HUES48 (cell line): ENCODE measurements around the gene NRGN.
A peak's percentile ranks its signal among the peaks of the same experiment; 100 is the strongest.

Experiments used
- H3K27ac ChIP-seq: one replicate; pipeline ENCODE4 v1.7.0; 2013; ENCODE audit warnings: low read depth, low read length, inconsistent platforms
- H3K27me3 ChIP-seq: 2 replicates; pipeline ENCODE4 v1.6.1; 2013; ENCODE audit warnings: mild to moderate bottlenecking, low read length; ENCODE audit not compliant: control insufficient read depth, insufficient read depth
- H3K36me3 ChIP-seq: 2 replicates; pipeline ENCODE4 v1.6.1; 2013; ENCODE audit warnings: low read length; ENCODE audit not compliant: control insufficient read depth, insufficient read depth
- H3K4me1 ChIP-seq: 2 replicates; pipeline ENCODE4 v1.6.1; 2013; ENCODE audit warnings: mild to moderate bottlenecking, low read length; ENCODE audit not compliant: control insufficient read depth, insufficient read depth
- H3K4me3 ChIP-seq: 2 replicates; pipeline ENCODE4 v1.5.1; 2013; ENCODE audit warnings: mild to moderate bottlenecking, low read depth, low read length
- H3K9ac ChIP-seq: 2 replicates; pipeline ENCODE4 v1.6.1; 2013; ENCODE audit warnings: mild to moderate bottlenecking, low read depth, low read length, moderate library complexity
- H3K9me3 ChIP-seq: 2 replicates; pipeline ENCODE4 v1.6.1; 2013; ENCODE audit warnings: low read length; ENCODE audit not compliant: control insufficient read depth, insufficient read depth

The NRGN gene

GRCh38 chr11:124739479-124740276 is at the start of gene NRGN:
Gene NRGN (plus strand): TSS chr11:124739942. CDS start chr11:124740085, 143 bp downstream.
- H3K9ac ChIP-seq, result no peak within 1 kb of the TSS
- H3K27ac ChIP-seq, result no peak within 1 kb of the TSS
- peak within 1 kb of the TSS; percentile 55 for H3K4me3 ChIP-seq
- peaks cover 97% of the 10 kb centered on the region for H3K27me3 ChIP-seq
- H3K4me1 ChIP-seq, result 0 out of 2 replicates have a peak, but pooled peaks cover 2% of the 10 kb centered on the region
- no peaks in the 10 kb centered on the region for H3K9me3 ChIP-seq
- no peaks in the 10 kb centered on the region for H3K36me3 ChIP-seq

GRCh38 chr11:124693142-124693541 is 46.6 kb upstream of the NRGN start:
- H3K4me1 ChIP-seq, result no peaks in the 10 kb centered on the region
- no peaks in the 10 kb centered on the region for H3K27me3 ChIP-seq
- no peak overlapping the region for H3K4me3 ChIP-seq
- no peaks in the 10 kb centered on the region for H3K9me3 ChIP-seq
- no peak overlapping the region for H3K27ac ChIP-seq
- no peak overlapping the region for H3K9ac ChIP-seq
- H3K36me3 ChIP-seq, result no peaks in the 10 kb centered on the region

DNA sequence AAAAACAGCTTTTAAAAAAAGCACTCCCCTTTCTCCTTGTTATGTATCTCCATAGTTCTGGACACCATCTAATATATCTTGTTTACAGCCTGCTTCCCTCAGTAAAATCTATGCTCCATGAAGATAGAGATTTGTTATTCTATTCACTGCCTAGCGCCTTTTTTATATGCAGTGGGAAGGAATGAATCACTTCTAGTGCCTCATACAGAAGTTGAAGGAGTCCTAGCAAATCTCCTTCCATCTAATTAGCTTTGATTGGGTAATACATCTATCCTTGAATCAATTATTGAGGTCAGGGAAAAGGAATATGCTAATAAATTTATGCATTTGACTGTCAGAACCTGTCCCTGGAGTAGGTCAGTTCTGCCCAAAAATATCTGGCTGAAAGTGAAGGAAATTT is 40.2 kb upstream of the NRGN start:
- no peak overlapping the region for H3K4me3 ChIP-seq
- H3K36me3 ChIP-seq, result no peaks in the 10 kb centered on the region
- H3K4me1 ChIP-seq, result peaks cover 7% of the 10 kb centered on the region; the same call in 1 of the 2 replicates
- H3K9me3 ChIP-seq, result no peaks in the 10 kb centered on the region
- H3K27ac ChIP-seq, result no peak overlapping the region
- H3K9ac ChIP-seq, result no peak overlapping the region
- no peaks in the 10 kb centered on the region for H3K27me3 ChIP-seq

DNA sequence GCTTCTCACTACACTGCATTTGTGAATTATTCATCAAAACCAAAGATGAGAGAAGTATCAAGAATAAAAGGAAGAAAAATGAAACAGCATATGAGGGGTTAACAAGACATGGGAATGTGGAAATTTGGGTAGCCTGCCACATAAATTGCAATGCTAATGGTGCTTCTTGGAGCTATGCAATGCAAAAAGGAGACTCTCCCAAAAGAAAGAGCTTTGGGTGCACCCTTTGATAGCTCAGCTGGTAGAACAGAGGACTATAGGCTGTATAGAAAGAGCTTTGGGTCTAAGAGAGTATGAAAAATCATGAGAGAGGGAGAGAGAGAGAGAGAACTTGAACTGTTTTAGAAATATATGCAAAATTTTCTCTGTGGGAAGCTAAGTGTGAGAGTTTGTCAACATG is 39.7 kb upstream of the NRGN start:
- Histone ChIP-seq H3K9me3 (no peaks in the 10 kb centered on the region), H3K4me1 (peaks cover 7% of the 10 kb centered on the region; the same call in 1 of the 2 replicates), H3K36me3 (no peaks in the 10 kb centered on the region), H3K27me3 (no peaks in the 10 kb centered on the region), H3K4me3 (no peak overlapping the region), H3K27ac (no peak overlapping the region), H3K9ac (no peak overlapping the region)

- no peak overlapping the region for H3K27ac ChIP-seq
- no peak overlapping the region for H3K4me3 ChIP-seq
- no peak overlapping the region for H3K9ac ChIP-seq
Observed at GRCh38 chr11:124707829-124708228, 31.9 kb upstream of the NRGN start.

DNA sequence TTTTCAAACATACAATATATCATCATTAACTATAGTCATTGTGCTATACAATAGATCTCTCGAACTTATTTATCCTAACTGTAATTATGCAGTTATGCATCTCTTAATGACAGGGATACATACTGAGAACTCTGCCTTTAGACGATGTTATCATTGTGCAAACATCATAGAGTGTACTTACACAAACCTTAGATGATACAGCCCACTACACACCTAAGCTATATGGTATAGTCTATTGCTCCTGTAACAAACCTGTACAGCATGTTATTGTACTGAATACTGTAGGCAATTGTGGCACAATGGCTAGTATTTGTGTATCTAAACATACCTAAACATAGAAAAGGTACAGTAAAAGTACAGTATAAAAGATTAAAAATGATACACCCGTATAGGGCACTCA is 27.4 kb upstream of the NRGN start:
- H3K4me1 ChIP-seq, result no peaks in the 10 kb centered on the region
- H3K27me3 ChIP-seq, result peaks cover 38% of the 10 kb centered on the region
- no peaks in the 10 kb centered on the region for H3K36me3 ChIP-seq
- H3K27ac ChIP-seq, result no peak overlapping the region
- H3K4me3 ChIP-seq, result no peak overlapping the region
- H3K9me3 ChIP-seq, result peaks cover 2% of the 10 kb centered on the region; the same call in 1 of the 2 replicates
- no peak overlapping the region for H3K9ac ChIP-seq

More at GRCh38 chr11:124707829-124708228, 31.9 kb upstream of the NRGN start:
- Histone ChIP-seq H3K9me3 (peaks cover 2% of the 10 kb centered on the region; the same call in 1 of the 2 replicates), H3K27me3 (no peaks in the 10 kb centered on the region), H3K36me3 (no peaks in the 10 kb centered on the region), H3K4me1 (no peaks in the 10 kb centered on the region)

GRCh38 chr11:124716591-124716990 is 23.2 kb upstream of the NRGN start:
- Histone ChIP-seq H3K27me3 (peaks cover 80% of the 10 kb centered on the region), H3K4me1 (peaks cover 8% of the 10 kb centered on the region; the same call in 1 of the 2 replicates), H3K4me3 (no peak overlapping the region), H3K9me3 (no peaks in the 10 kb centered on the region), H3K27ac (no peak overlapping the region), H3K36me3 (no peaks in the 10 kb centered on the region), H3K9ac (no peak overlapping the region)

DNA sequence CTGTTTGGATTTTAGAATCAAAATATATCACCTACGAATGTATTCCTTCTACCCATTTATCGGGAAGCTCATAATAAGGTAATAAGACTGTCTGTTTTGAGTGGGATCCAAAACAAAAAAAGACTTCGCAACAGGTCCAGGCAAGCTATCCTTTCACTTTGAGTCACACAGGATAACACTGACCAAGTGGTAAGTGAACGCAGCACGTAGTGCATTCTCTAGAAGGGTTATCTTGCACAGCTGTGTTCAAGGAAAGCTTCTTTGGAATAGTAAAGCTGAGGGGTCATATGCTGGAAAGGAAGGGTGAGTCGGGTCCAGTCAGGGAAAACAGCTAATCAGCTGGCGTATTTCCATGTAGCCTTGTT is 22.3 kb upstream of the NRGN start:
- Histone ChIP-seq H3K27ac (no peak overlapping the region), H3K4me1 (peaks cover 8% of the 10 kb centered on the region; the same call in 1 of the 2 replicates), H3K4me3 (peak overlapping the region; percentile 59; the same call in 1 of the 2 replicates), H3K9ac (no peak overlapping the region), H3K36me3 (no peaks in the 10 kb centered on the region), H3K27me3 (peaks cover 88% of the 10 kb centered on the region), H3K9me3 (no peaks in the 10 kb centered on the region)

GRCh38 chr11:124717786-124718651 is 21.7 kb upstream of the NRGN start:
- H3K27me3 ChIP-seq, result peaks cover 94% of the 10 kb centered on the region
- H3K9ac ChIP-seq, result no peak overlapping the region
- H3K4me1 ChIP-seq, result peaks cover 8% of the 10 kb centered on the region; the same call in 1 of the 2 replicates
- H3K4me3 ChIP-seq, result peak overlapping the region; percentile 59
- no peaks in the 10 kb centered on the region for H3K36me3 ChIP-seq
- H3K9me3 ChIP-seq, result no peaks in the 10 kb centered on the region
- H3K27ac ChIP-seq, result no peak overlapping the region

DNA sequence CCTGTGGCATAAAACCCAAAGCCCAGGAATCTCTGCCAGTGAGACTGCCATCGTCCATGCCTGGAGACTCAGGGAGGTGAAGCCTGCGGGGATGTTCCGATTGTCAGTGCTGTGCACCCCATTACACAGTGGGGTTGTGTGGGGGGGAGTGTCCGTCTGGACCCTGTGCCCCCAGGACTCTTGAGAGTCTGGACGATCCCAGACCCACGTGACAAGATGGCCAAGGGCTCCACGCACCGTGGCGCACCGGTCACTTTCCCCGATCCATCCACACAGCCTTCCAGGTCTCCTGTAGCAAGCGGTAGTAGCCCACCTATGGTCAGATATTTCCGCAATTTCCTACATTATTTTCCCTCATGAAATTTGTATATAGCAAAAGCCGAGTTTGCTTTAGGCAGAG is 20.9 kb upstream of the NRGN start:
- Histone ChIP-seq H3K27ac (no peak overlapping the region), H3K4me1 (peaks cover 8% of the 10 kb centered on the region; the same call in 1 of the 2 replicates), H3K9me3 (no peaks in the 10 kb centered on the region), H3K36me3 (no peaks in the 10 kb centered on the region), H3K4me3 (peak overlapping the region; percentile 59), H3K27me3 (peaks cover 100% of the 10 kb centered on the region), H3K9ac (no peak overlapping the region)

DNA sequence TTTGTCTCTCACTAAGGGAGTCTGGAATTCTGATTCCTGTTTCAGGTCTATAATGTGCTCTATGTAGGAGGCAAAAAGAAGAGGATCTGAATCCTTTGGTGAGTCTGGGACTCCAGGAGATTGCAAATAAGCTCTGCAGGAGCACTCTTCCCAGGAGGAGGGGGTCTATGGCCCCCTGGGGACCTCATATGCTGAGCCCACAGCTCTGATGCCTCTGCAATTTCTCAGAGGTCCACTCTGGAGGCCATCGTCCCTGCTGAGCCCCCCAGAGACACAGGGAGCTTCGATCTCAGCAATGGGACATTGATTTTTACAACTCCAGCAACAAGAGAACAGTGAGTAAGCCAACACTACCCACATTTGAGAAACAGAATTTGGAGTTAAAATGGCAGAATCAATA is 20.2 kb upstream of the NRGN start:
- H3K4me1 ChIP-seq, result peaks cover 10% of the 10 kb centered on the region; the same call in 1 of the 2 replicates
- no peak overlapping the region for H3K9ac ChIP-seq
- H3K9me3 ChIP-seq, result no peaks in the 10 kb centered on the region
- peaks cover 100% of the 10 kb centered on the region for H3K27me3 ChIP-seq
- no peak overlapping the region for H3K27ac ChIP-seq
- H3K4me3 ChIP-seq, result no peak overlapping the region
- H3K36me3 ChIP-seq, result no peaks in the 10 kb centered on the region
